HS-27A (cell line): ENCODE measurements around the gene ADAMTS14.

Experiments
- DNase-seq: peaks from one replicate; pipeline ENCODE4 v3.0.0-alpha.2; 2012; ENCODE audit warnings: low read depth, missing footprints

The ADAMTS14 gene

GRCh38 chr10:70771311-70772194, 99.2 kb downstream of the ADAMTS14 start:
- no peak for DNase-seq

- DNase-seq = no peak
Observed at GRCh38 chr10:70772627-70773026, 100.3 kb downstream of the ADAMTS14 start.

GRCh38 chr10:70773461-70773860, 101.2 kb downstream of the ADAMTS14 start:
- no peak for DNase-seq

GRCh38 chr10:70773965-70774809, 101.9 kb downstream of the ADAMTS14 start:
- no peak for DNase-seq

GRCh38 chr10:70774810-70775678, 102.7 kb downstream of the ADAMTS14 start:
- no peak for DNase-seq

- DNase-seq = no peak
Observed at GRCh38 chr10:70775679-70776454, 103.6 kb downstream of the ADAMTS14 start.

- DNase-seq = no peak
Observed at GRCh38 chr10:70776455-70777005, 104.2 kb downstream of the ADAMTS14 start.

- no peak for DNase-seq
Observed at GRCh38 chr10:70777063-70777875, 105.0 kb downstream of the ADAMTS14 start.

- no peak for DNase-seq
Observed at GRCh38 chr10:70778267-70778924, 106.1 kb downstream of the ADAMTS14 start.

GRCh38 chr10:70779088-70779487, 106.8 kb downstream of the ADAMTS14 start:
- no peak for DNase-seq

- no peak for DNase-seq
Observed at GRCh38 chr10:70779511-70780369, 107.4 kb downstream of the ADAMTS14 start.

GRCh38 chr10:70780370-70780760, 108.1 kb downstream of the ADAMTS14 start:
- DNase-seq = no peak

GRCh38 chr10:70780772-70781171, 108.5 kb downstream of the ADAMTS14 start:
- DNase-seq = no peak

- no peak for DNase-seq
Observed at GRCh38 chr10:70781461-70782051, 109.2 kb downstream of the ADAMTS14 start.

- no peak for DNase-seq
Observed at GRCh38 chr10:70782086-70782745, 109.9 kb downstream of the ADAMTS14 start.

- DNase-seq = no peak
Observed at GRCh38 chr10:70782746-70783680, 110.7 kb downstream of the ADAMTS14 start.
